KMS-11 (cell line): ENCODE results near the gene TMTC1.

Source experiments
- H2AFZ ChIP-seq: fragments of 200-600 bp; sonication (generic); 2 replicates; pipeline ENCODE4 v1.6.1; 2016; ENCODE audit warnings: antibody characterized with exemption, mixed run types, low read depth
- H3K27ac ChIP-seq: fragments of 200-600 bp; sonication (generic); 2 replicates; pipeline ENCODE4 v1.6.1; 2016; ENCODE audit warnings: mild to moderate bottlenecking, mixed run types
- H3K27me3 ChIP-seq: fragments of 200-600 bp; sonication (generic); 2 replicates; pipeline ENCODE4 v1.6.1; 2017; ENCODE audit warnings: mild to moderate bottlenecking, low read depth, mixed run types, moderate library complexity; ENCODE audit not compliant: insufficient read depth
- H3K36me3 ChIP-seq: fragments of 200-600 bp; sonication (generic); 2 replicates; pipeline ENCODE4 v1.6.1; 2017; ENCODE audit warnings: mild to moderate bottlenecking, mixed run types; ENCODE audit not compliant: insufficient read depth
- H3K4me1 ChIP-seq: fragments of 200-600 bp; sonication (generic); 2 replicates; pipeline ENCODE4 v1.6.1; 2016; ENCODE audit warnings: mild to moderate bottlenecking, low read depth, mixed run types; ENCODE audit not compliant: poor library complexity, severe bottlenecking
- H3K4me2 ChIP-seq: fragments of 200-600 bp; sonication (generic); 2 replicates; pipeline ENCODE4 v1.7.0; 2016; ENCODE audit warnings: mild to moderate bottlenecking, mixed run types
- H3K4me3 ChIP-seq: fragments of 200-600 bp; sonication (generic); IDR thresholded peaks from 2 replicates; pipeline ENCODE4 v1.6.1; 2017; ENCODE audit warnings: low read depth, low read length, mixed read lengths; ENCODE audit not compliant: insufficient read depth
- H3K79me2 ChIP-seq: fragments of 200-600 bp; sonication (generic); 2 replicates; pipeline ENCODE4 v1.6.1; 2016; ENCODE audit warnings: low read depth, mixed run types; ENCODE audit not compliant: insufficient read depth
- H3K9ac ChIP-seq: fragments of 200-600 bp; sonication (generic); 2 replicates; pipeline ENCODE4 v1.6.1; 2016; ENCODE audit warnings: mild to moderate bottlenecking, mixed run types
- H4K20me1 ChIP-seq: fragments of 200-600 bp; sonication (generic); 2 replicates; pipeline ENCODE4 v1.6.1; 2016; ENCODE audit warnings: mild to moderate bottlenecking, mixed run types; ENCODE audit not compliant: insufficient read depth
- CTCF ChIP-seq: fragments of 200-600 bp; sonication (generic); conservative IDR thresholded peaks from 2 replicates; pipeline ENCODE4 v1.6.1; 2017; ENCODE audit warnings: low read depth, mild to moderate bottlenecking, antibody characterized with exemption, low read length, moderate library complexity, mixed read lengths

TMTC1 gene

GRCh38 chr12:29711381-29711780 lies 72.4 kb downstream of the TMTC1 start:
- Histone ChIP-seq H3K36me3 (no peaks in the 10 kb centered on the region), H3K4me1 (no peaks in the 10 kb centered on the region), H3K4me2 (no peak overlapping the region)

GRCh38 chr12:29710104-29710503 lies 73.6 kb downstream of the TMTC1 start:
- TF ChIP-seq CTCF: no peak
- Histone ChIP-seq H3K4me3 (no peak overlapping the region), H3K36me3 (no peaks in the 10 kb centered on the region), H3K27me3 (no peaks in the 10 kb centered on the region), H3K4me2 (no peak overlapping the region), H3K4me1 (no peaks in the 10 kb centered on the region), H4K20me1 (no peaks in the 10 kb centered on the region), H2AFZ (no peak overlapping the region), H3K27ac (no peak overlapping the region), H3K79me2 (no peaks in the 10 kb centered on the region), H3K9ac (no peak overlapping the region)

More at GRCh38 chr12:29711381-29711780, 72.4 kb downstream of the TMTC1 start:
- no peaks in the 10 kb centered on the region for H4K20me1 ChIP-seq
- no peak overlapping the region for H3K27ac ChIP-seq
- no peak for TF ChIP-seq CTCF
- no peak overlapping the region for H3K9ac ChIP-seq
- H3K79me2 ChIP-seq: no peaks in the 10 kb centered on the region
- H3K4me3 ChIP-seq: no peak overlapping the region
- H2AFZ ChIP-seq: no peak overlapping the region
- no peaks in the 10 kb centered on the region for H3K27me3 ChIP-seq

- Histone ChIP-seq H3K4me2 (no peak overlapping the region), H3K9ac (no peak overlapping the region), H3K79me2 (no peaks in the 10 kb centered on the region), H3K36me3 (no peaks in the 10 kb centered on the region), H3K27ac (no peak overlapping the region), H3K4me3 (no peak overlapping the region), H2AFZ (no peak overlapping the region), H3K4me1 (no peaks in the 10 kb centered on the region), H4K20me1 (no peaks in the 10 kb centered on the region), H3K27me3 (no peaks in the 10 kb centered on the region)
- TF ChIP-seq CTCF: no peak
Measured at GRCh38 chr12:29709496-29710040, 74.2 kb downstream of the TMTC1 start.

- H3K4me3 ChIP-seq: no peak overlapping the region
- no peaks in the 10 kb centered on the region for H3K4me1 ChIP-seq
- H2AFZ ChIP-seq: no peak overlapping the region
- no peak overlapping the region for H3K9ac ChIP-seq
- H3K79me2 ChIP-seq: no peaks in the 10 kb centered on the region
- no peak overlapping the region for H3K4me2 ChIP-seq
- no peaks in the 10 kb centered on the region for H3K36me3 ChIP-seq
- no peak for TF ChIP-seq CTCF
- no peak overlapping the region for H3K27ac ChIP-seq
- no peaks in the 10 kb centered on the region for H3K27me3 ChIP-seq
- H4K20me1 ChIP-seq: no peaks in the 10 kb centered on the region
Measured at GRCh38 chr12:29709054-29709453, 74.7 kb downstream of the TMTC1 start.

- H3K4me3 ChIP-seq: no peak overlapping the region
- H3K4me2 ChIP-seq: no peak overlapping the region
- no peaks in the 10 kb centered on the region for H3K36me3 ChIP-seq
- H2AFZ ChIP-seq: no peak overlapping the region
- no peaks in the 10 kb centered on the region for H3K4me1 ChIP-seq
- H3K27ac ChIP-seq: no peak overlapping the region
- H3K9ac ChIP-seq: no peak overlapping the region
- TF ChIP-seq CTCF: no peak
- H3K27me3 ChIP-seq: no peaks in the 10 kb centered on the region
- no peaks in the 10 kb centered on the region for H4K20me1 ChIP-seq
- H3K79me2 ChIP-seq: no peaks in the 10 kb centered on the region
Measured at GRCh38 chr12:29707846-29708245, 75.9 kb downstream of the TMTC1 start.
